Loucy (cell line): ENCODE results near the gene RTN4RL2.

Experiments used
- EZH2phosphoT487 ChIP-seq: fragments of 200-600 bp; IDR thresholded peaks from 2 replicates; pipeline ENCODE4 v1.6.1; 2018; ENCODE audit warnings: antibody characterized with exemption, mild to moderate bottlenecking, moderate library complexity, borderline replicate concordance
- TF ChIP-seq, protein P1 (sequence below): fragments of 200-600 bp; sonication (generic); conservative IDR thresholded peaks from 2 replicates; pipeline ENCODE4 v1.5.1; 2014; ENCODE audit warnings: mild to moderate bottlenecking, antibody characterized with exemption, low read length

- TF ChIP-seq, protein P1, sequence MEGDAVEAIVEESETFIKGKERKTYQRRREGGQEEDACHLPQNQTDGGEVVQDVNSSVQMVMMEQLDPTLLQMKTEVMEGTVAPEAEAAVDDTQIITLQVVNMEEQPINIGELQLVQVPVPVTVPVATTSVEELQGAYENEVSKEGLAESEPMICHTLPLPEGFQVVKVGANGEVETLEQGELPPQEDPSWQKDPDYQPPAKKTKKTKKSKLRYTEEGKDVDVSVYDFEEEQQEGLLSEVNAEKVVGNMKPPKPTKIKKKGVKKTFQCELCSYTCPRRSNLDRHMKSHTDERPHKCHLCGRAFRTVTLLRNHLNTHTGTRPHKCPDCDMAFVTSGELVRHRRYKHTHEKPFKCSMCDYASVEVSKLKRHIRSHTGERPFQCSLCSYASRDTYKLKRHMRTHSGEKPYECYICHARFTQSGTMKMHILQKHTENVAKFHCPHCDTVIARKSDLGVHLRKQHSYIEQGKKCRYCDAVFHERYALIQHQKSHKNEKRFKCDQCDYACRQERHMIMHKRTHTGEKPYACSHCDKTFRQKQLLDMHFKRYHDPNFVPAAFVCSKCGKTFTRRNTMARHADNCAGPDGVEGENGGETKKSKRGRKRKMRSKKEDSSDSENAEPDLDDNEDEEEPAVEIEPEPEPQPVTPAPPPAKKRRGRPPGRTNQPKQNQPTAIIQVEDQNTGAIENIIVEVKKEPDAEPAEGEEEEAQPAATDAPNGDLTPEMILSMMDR = no peak
- TF ChIP-seq EZH2phosphoT487 = no peak
Measured at GRCh38 chr11:57425565-57426438, 34.5 kb upstream of the RTN4RL2 start.
